GM19025 (cell line): ENCODE results near the gene LRRC49.

ENCODE experiments used
- ATAC-seq: cut with Tn5 transposase; IDR thresholded peaks from one replicate; pipeline ENCODE4 v1.9.1; 2021; ENCODE audit warnings: mild to moderate bottlenecking, low read depth, moderate library complexity; ENCODE audit not compliant: unreplicated experiment

Gene LRRC49

GRCh38 chr15:71048913-71049675 lies 156.5 kb downstream of the LRRC49 start:
- ATAC-seq = no peak

GRCh38 chr15:71049706-71050422 lies 157.2 kb downstream of the LRRC49 start:
- ATAC-seq = no peak

DNA sequence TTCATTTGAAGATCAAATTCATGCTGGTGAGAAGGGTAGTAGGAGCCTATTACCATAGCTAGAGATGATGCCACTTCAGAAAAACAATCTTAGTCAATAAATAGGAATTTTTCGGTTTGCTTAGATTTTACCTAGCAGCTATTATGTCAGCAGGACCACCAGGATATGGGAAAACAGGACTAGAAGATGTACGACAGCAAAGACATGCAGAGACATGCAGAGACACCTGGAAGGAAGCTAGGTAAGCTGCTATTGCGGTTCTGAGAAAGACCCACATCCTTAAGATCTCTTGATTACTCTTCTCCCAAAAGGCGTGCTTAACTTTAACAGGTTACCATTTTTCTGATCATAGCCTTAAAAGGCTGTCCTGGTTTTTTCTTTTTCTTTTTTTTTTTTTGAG lies 157.8 kb downstream of the LRRC49 start:
- no peak for ATAC-seq

DNA sequence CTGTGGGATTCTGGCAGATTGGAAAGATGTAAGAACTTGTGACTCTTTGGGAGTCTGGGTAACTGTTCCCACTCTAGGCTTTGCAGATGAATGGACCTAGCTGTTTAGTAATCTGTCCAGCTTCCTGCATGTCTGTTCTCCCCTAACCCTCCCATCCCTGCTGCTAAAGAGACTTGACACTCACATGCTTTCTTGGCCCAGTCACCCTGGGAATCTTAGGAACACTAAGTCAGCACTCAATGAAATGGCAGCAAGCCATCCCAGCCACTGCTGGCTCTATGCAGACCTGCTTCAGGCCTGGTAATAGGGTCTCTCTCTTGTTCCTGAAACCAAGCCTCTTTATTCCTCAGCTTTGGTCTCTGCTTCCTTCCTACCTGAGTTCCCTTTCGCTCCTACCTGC lies 158.9 kb downstream of the LRRC49 start:
- ATAC-seq = no peak

DNA sequence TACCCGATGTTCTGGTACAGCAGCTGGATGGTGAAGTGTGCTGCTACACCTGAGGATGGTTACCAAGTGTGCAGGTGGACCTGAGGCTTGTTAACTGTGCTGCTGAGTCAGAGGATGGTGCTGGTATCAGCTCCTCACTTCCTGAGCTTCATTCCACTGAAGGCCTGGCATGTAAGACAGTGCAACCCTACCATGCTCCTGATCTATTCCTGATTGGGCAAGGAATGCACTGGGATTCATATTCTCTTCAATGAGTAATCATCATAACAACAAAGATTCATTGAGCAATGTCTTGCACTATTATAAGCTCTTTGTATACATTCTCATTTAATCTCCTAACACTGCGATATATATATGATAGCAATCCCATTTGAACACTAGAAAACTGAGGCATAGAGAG lies 159.7 kb downstream of the LRRC49 start:
- no peak for ATAC-seq

DNA sequence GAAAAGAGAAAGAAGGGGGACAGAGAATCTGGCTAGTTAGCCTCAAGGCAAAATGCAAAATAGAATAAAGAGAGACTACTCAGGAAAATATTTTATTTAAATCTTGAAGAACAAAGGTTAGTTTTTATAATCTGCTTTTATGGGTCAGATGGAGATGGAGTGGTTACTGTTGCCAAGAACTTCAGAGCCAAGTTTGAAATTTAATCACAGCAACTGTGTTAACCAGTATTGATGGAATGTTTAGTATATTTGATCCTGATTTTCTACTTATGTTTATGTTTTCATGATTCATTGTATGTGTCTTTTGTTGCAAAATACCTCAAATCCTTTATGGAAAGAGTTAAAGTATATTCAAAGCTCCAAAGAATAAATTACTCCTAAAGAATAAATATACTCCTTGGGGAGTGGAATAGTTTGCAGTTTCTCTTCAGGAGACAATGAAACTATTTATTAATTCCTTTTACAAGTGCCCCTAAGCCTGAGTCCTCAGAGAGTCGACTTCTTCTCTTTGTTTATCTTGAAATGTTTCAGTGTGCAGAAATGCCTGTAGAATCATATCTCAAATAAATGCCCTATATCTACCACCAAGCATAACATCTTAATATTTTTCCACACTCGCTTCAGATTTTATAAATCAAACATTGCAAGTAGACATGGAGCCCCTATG lies 161.8 kb downstream of the LRRC49 start:
- ATAC-seq = no peak

- no peak for ATAC-seq
Observed at GRCh38 chr15:71055461-71055860, 162.8 kb downstream of the LRRC49 start.

DNA sequence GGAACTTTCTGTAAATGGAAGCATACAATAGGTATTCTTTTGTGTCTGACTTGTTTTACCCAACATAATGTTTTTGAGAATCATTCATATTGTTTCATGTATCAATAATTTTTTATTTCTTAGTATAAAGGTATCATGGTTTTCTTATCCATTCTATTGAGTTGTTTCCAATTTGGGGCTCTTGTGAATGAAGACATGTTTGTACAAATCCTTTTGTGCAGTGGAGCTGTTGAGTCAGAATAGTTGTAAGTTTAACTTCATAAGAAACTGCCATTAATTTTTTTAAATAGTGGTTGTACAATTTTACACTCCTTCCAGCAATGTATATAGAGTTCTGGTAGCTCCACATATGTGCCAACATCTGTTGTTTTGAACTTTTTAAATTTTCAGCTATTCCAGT lies 163.5 kb downstream of the LRRC49 start:
- ATAC-seq = no peak

DNA sequence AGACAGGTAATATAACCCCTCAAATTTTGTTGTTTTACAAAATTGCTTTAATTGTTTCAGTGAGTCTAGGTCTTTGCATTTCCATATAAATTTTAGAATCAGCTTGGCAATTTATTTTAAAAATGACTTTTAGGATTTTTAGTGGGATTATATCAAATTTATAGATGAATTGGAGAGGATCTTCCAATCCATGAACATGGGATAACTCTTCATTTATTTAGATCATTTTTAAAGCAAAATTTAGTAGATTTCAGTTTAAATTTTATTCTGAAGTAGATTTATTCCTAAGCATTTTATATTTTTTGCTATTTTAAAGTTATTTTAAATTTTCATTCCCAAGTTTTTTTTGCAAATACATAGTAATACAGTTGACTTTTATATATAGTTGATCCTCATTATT lies 164.5 kb downstream of the LRRC49 start:
- no peak for ATAC-seq

DNA sequence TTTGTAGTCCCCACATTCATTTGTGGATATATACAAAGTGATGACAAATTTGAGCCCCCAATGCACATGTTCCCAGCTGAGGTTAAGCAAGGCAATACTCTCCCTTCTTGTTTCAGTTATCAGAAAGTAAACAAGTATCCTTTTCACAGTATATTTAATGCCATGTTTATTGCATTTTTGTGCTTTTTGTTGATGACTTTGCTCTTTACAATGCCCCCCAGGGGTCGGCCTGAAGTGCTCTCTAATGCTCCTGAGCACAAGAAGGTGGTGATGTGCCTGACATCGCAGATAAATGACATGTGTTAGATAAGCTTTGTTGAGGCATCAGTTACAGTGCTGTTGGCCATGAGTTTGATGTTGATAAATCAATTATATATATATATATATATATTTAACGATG lies 165.0 kb downstream of the LRRC49 start:
- no peak for ATAC-seq

- no peak for ATAC-seq
Observed at GRCh38 chr15:71060983-71061382, 168.4 kb downstream of the LRRC49 start.

GRCh38 chr15:71066983-71067382 lies 174.4 kb downstream of the LRRC49 start:
- ATAC-seq = no peak

DNA sequence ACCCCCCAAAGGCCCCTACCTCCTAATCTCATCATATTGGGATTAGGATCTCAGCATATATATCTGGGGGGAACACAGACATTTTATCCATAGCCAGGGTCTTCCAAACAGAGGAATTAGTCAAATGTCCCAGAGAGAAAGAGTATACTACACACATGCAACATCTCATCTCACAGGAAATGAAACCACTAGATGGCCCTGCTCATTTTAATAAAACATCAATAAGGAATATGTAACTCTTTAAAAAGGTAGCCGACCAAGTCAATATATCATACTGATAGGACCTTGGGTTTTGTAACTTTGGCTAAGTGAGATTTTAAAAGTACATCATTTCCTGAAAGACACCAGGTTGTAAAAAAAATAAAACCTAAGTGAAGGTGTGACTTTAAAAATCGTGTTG lies 177.1 kb downstream of the LRRC49 start:
- ATAC-seq = no peak

- no peak for ATAC-seq
Observed at GRCh38 chr15:71071529-71071928, 178.9 kb downstream of the LRRC49 start.

DNA sequence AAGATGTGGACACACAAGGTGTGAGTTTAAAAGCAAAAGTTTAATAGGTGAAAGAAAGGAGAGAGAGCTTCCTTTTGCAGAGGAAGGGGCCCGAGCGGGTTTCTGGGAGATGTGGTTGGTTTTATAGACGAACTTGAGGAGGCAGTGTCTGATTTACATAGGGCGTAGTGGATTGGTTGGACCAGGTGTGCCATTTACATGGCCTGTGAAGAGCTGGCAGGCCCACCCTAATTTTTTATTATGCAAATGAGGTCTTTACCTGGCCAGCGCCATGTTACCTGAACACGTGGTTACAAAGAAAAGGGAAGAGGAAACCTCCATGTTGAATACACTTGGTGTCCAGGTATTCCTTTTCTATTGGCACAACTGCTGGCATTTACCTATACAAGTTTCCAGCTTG lies 179.8 kb downstream of the LRRC49 start:
- ATAC-seq = no peak

GRCh38 chr15:71078506-71079207 lies 186.0 kb downstream of the LRRC49 start:
- ATAC-seq = no peak

DNA sequence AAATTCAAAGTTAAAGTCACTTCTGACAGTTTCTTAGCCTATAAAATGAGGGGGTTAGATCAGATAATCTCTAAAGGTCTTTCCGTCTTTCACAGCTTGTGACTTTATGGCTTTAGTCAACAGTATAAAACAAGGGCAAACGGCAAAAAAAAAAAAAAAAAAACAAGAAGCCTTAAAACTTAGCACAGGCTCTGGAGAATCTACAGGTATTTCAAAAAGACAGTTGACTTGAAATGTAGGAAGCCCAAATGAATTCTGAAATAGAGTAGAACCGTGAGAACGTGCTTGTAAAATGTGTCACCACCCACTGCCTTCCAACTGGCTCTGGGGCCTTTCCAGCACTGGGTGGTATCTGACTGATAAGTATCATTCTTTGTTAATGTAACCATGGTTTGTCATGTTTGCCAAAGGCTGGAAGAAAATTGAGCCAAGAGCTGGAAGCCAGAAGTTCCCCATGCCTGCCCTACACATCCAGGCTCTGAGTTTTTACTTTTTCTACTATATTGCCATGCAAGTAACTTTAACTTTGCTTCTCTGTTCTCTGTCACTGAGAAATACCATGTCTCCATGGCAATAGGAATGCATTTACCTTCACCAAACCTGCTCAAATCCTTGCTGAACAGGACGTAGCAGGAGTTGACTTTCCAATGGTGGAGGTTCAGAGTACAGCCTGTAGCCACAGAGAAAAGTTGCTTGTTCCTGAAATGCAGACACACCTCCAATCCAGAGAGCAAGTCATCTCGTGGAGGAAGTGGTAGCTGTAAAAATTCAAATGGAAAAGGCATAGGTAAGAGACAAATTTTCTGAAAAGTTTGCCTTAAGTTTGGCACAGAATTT lies 186.8 kb downstream of the LRRC49 start:
- no peak for ATAC-seq

GRCh38 chr15:71080166-71080565 lies 187.5 kb downstream of the LRRC49 start:
- ATAC-seq = no peak

GRCh38 chr15:71080705-71081104 lies 188.1 kb downstream of the LRRC49 start:
- ATAC-seq = no peak

DNA sequence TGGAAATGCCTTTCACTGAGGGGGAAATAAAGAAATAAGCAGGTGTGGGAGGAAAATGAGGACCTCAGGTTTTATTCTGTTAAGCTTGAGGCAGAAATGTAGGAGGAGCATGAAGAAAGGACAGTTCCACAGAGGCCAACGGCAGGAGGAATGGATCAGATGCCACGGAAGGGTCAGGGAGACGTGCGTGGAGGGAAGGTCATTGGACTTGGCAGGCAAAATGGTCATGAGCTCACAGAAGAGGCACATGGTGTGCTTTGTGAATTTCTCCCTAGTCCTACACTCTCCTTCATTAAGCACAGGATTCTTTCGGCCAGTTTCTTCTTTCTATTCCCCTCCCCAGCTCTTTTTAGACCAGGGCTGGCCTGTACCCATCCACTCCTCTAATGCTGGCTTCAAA lies 190.2 kb downstream of the LRRC49 start:
- no peak for ATAC-seq
